ENCODE data around the gene CST5.
"Not testable (repeated sequence)": the region's sequence is repeated elsewhere in the genome, so short reads cannot be mapped to it uniquely, and the experiment has no call there.

CST5 gene

DNA sequence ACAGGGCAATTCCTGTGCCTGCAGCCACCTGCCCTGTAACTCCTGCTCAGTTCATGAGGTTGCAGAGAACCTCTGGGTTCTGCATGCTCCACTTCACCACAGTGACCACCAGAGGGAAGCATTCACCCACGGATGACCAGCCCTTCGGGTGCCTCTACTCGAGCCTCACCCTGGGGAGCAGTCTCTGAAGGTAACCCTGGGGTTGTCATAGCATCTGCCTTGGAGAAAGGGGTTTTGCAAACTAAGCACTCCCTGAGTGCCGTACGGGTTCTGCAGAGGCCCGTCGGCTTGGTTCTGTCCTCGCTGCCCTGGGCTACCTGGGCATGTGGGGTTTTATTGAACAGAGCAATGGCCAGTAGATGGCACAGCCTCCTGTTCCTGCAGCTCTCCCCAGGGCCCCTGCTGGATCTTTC is 10.2 kb upstream of the CST5 start:
- DNase-seq (ENCODE audit: low read depth) = peak; percentile 12

DNA sequence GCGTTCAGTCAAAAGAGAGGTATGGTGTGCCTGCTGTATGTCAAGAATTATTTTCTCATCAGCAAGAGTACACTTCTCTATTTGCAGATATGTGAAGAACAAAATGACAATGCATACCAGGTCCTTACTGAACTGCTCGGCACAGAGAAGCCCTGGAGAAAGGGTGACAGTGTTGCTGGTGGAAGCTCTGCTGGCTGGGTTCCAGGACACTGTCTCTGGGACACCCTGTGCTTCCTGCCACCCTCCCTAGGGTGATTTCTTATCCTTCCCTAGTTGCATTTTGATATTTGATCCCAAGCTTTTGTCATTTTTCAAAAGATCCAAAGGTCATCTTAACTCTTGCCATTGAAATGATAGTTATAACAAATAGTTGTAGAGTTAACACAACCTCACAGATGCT is 8.3 kb upstream of the CST5 start:
- DNase-seq (ENCODE audit: low read depth) = no peak

DNA sequence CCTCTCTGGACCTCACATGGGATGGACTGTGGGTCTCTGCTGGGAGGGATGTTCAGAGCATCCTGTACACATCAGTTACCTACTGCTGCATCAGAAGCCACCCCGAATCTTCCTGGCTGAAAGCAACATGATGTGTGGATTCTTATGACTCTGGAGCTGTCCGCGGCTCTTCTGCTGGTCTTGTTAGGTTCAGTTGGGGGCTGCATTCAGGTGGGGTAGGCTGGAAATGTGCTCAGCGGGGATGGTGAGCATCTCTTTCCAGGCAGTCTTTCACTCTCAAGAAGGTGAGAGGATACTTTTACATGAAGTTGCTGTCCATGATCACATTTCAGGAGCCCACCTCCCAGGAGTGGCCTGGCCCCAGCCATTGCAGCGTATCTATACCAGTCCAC is 5.2 kb upstream of the CST5 start:
- no peak for DNase-seq (ENCODE audit: low read depth)

DNA sequence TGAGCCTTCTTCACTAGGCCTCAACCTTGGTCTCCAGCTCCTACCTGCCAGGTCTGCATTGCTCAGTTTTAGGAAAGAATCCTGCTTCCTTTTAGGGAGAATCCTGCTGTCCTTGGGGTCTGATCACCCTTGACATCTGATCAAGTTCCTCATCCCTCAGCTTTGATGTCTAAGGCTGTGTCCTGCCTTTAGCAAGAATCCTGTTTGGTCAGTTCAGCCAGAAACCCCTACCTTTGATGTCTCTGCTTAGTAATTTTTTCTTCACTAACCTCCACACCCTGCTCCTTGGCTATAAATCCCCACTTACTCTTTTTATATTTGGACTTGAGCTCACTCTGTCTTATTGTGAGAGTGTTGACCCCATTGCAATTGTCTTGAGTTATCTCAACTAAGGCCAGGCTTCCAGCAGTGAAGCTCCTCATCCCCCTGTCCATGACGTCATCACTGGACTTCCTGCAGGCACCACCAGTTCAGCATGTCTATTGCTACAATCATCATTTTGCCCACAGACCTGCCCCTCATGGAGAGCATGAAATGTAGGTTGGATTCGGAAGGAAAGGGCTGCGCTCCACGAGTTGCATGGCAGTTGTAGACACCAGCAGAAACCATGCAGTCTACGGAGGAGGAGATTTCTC is 4.7 kb upstream of the CST5 start:
- DNase-seq (ENCODE audit: low read depth) = no peak

DNA sequence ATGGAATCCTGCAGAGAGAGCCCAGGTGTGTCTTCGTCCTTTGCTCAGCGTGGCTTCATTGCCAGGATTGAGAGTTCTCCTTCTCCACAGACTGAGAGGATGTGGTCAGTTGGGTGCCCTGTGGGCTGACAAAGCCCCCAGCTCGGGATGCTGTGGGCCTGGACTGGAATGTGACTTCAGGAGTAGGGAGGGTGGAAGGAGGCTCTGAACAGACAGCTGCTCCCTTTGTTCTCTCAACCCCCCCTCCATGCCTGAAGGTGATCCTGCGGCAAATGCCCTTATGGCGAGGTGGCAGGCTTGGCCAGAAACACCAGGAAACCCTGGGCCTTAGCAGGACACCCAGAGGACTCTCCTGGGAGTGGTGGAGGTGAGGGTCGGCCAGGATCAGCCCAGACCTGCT is 1.8 kb upstream of the CST5 start:
- DNase-seq (ENCODE audit: low read depth) = no peak

DNA sequence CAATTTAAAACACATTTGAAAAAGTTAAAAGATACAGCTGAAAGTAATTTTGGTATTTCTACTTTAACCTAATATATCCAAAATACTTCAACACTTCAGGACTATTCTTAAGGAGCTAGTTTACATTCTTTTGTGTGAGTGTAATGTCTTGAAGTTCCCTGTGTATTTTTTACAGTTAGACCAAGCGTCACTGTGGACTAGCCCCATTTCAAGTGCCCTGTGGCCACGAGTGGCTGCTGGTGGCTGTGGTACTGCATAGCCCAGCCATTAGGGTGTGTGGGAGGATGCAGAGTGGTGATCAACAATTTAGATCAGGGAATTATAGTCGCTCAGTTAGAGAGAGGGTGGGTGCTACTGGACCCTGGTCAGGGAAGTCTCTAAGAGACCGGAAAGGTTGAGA is 869 bp upstream of the CST5 start:
- DNase-seq (ENCODE audit: low read depth) = no peak

DNA sequence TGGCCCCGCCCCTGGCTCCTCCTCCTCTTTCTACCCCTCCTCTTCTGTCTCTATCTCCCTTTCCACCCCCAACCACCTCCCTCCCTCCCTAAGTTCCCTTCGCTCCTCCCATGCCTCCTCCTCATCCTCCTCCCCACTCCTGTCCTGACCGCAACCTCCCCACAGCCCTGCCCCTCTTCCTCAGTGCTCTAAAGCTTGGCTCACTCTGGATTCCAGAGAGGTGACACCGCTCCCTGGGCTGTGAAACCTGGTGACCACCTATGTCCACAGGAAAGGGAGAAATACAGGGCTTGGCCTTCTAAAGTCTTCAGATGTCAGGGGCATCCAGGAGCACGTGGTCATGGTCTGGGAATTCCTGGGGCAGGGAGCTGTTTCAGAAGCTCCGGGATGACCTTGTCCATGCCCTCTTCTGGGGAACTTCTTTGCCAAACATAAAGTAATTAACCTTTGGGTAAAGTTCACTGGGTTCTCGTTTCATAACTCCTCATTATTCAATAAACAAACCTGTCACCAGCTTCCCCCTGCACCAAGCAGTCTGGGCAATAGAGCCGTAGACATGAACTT is 345 bp upstream of the CST5 start:
- DNase-seq (ENCODE audit: low read depth) = no peak

DNA sequence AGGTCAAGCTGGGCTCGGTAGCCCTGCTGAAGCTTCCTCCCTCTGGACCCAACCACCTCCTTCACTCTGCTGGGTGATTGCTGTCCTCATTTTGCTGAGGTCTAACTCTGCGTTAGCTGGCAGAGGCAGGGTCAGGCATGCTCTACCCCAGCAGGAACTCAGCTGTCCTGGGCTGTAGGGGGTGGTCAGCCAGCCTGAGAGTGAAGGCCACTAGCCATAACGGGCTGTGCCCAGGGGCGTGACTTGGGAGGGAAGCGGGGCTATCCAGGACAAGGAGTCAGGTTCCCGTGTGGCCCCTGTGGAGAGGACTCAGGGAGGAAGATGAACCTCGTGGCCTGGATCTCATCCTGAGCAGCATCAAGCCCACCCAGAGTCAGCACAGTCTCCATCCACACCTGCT is 761 bp downstream of the CST5 start:
- no peak for DNase-seq (ENCODE audit: low read depth)

DNA sequence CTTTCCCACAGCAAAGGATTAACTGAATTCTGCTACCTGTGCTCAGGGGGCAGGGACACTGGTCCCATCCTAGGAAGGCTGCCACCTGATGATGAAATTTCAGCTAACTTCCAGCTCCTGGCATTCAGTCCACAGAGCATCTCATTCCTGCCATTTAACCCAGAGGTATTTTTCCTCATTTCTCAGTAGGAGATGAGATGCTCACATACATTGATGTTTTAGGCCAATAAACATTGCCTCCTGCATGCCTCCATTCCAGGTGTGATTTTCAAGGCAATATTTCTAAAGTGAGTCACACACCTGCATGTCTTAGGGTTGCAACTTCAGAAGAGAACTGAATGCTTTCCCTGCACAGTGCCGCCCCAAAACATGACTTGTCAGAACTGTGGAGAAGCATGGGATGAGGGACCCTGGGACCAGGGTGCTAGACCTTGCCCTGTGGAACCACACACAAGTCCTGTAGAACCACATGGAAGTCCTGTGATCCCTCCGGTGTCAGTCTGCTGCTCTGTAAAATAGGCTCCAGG is 1.5 kb downstream of the CST5 start:
- DNase-seq (ENCODE audit: low read depth) = not testable (repeated sequence)

DNA sequence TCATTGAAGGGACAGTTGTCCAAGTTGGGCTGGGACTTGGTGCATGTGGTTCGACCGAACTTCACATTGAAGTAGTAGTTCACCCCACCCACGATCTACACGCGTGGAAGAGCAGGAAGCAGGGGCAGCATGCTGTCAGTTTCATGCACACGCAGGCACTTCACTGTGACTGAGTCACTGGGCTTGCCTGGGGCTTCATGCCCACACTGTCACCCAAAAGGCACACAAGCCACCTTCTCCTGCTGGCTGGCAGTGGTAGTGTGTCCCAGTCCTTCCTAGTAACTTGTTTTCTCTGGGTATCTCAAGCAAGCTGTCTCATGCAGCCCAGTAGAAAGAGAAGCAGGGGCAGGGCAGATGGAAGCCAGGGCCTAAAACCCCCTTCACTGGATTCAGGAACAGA is 2.0 kb downstream of the CST5 start:
- DNase-seq (ENCODE audit: low read depth) = no peak

DNA sequence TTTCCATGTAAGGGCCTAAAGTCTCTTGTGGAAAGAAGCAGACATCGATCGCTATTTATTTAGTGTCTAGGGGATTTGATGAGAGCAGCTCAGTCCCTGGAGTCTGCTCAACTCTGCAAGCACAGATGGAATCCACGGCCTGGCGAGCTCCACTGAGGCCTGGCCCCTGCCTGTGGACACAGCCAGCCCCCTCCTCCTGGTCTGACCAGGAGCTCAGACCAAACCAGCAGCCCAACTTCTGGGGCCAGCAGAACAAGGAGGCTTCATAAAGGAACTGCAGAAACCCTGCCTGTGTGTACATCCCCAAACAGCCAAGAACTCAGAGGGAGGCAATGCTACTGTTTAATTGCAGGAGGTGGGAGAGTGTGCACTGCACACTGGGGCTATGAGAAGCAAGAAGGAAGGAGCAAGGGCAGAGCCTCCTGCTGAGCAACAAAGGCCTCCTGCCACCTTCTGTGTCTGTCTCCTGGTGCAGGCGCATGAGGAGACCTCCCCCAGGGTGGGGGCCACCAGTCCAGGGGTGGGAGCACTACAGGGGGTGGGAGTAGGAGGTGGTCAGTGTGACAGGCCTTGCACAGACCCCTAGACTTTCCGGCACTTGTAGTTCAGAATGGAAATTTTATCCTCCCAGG is 3.8 kb downstream of the CST5 start:
- no peak for DNase-seq (ENCODE audit: low read depth)

DNA sequence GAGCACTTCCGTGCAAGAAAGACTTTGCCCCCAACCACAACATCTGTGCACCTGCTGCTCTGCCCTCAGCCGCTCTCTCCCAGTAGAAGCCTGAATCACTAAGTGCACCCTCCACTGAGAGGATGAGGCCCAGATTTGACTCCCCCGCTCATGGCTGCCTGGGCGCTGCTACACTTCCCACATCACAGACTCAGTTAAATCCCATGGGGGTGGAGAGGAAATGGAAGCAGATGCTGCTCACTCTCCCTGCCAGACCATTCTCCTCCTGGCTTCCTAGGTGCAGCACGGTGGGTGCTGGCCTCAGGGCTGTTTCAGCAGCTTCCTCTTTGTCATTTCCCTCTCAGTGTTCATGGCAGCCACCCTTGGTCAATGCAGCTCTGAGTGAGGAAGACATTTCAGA is 4.8 kb downstream of the CST5 start:
- DNase-seq (ENCODE audit: low read depth) = no peak

DNA sequence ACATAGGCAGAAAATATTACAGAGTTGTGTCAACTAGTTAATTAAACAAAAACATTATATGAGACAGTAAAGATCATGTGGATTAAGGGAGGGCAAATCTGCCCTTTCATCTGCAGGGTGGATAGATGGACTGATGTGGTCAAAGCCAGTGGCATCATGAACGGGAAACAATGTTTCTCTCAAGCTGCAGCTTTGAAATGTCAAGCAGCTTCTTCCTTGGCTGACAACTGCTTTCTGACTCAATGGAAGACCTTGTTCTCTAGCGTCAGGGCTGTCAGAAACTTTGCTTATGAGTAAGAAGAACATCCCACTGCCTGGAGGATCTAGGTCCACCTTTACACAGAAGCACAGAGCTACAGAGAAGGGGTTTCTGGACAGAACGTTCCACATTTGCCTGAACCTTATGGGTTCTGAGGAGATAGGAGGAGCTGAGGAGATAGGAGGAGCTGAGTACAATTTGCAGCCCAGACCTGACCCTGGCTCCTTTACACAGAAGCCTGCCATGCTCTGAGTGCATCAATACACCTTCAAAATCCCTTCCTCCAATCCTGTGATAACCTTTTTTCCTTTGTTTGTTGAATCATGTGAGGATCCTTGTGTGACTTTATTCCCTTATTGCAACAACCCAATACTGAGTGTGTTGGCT is 6.1 kb downstream of the CST5 start:
- DNase-seq (ENCODE audit: low read depth) = no peak

DNA sequence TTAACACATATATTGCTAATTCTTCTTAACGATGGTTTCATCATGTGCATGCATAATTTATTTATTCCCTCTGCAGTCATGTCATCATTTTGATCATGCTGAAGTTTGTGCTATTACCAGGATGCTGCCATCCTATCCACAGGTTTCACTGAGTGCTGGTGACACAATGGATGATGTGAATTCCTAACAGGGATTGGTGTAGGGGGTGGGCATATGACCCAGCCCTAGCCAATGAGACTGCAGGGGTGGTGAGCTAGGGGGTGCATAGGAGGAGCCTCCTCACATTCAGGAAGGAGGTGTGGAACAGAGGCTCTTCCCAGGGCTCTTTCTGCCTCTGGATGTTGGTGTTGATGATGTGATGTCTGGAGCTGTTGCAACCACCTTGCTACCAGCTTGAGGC is 7.5 kb downstream of the CST5 start:
- no peak for DNase-seq (ENCODE audit: low read depth)

DNA sequence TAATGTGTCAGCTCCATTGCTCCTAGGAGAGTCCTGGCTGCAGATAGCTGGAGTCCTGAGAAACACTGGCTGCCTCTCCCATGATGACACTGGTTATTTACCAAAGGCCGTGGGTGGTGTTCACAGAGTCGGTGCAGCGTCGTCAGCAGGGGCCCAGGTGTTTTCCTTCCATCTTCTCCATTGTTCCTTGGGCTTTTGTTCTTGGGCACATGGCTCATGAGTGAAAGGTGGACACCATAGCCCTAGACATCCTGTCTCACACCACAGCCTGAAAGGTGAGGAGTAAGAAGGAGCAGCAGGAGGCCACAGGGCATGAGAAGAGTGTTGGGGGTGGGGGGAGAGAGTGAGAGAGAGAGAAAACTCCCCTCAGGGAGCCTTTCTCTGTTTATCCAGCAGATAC is 9.1 kb downstream of the CST5 start:
- no peak for DNase-seq (ENCODE audit: low read depth)

DNA sequence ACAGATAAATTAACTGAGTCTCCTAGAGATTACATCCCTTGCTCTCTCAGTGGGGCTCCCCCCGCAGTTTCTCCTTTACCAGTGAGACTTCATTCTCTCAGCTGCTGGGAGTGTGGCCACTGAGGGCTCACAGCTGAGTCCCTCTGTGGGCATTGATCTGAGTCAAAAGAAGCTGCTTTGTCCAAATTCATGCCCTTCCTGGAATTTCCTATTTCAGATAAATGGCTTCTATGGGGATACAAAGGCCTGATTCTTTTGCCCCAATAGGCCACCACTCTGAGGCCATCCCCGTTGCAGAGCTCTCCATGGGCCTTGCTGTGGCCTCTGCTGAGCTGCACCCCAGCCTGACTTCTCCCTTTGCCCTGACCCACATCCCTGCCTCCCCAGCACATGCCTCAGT is 10.0 kb downstream of the CST5 start:
- DNase-seq (ENCODE audit: low read depth) = no peak

DNA sequence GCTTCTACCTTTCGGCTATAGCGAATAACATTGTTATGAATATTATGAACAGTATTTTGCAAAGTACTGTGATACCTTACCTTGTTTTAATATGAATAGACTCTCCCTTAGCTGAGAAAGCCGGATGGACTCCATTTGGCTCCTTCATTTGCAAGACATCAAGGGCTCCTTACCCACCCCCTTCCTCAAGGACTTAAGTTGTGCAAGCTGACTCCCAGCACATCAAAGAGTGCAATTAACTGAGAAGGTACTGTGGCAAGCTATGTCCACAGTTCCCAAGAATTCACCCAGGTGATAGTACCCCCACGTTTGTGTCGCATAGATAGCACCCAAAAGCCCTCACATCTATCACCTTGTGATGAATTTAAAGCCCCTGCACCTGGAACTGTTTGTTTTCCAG is 11.2 kb downstream of the CST5 start:
- no peak for DNase-seq (ENCODE audit: low read depth)

DNA sequence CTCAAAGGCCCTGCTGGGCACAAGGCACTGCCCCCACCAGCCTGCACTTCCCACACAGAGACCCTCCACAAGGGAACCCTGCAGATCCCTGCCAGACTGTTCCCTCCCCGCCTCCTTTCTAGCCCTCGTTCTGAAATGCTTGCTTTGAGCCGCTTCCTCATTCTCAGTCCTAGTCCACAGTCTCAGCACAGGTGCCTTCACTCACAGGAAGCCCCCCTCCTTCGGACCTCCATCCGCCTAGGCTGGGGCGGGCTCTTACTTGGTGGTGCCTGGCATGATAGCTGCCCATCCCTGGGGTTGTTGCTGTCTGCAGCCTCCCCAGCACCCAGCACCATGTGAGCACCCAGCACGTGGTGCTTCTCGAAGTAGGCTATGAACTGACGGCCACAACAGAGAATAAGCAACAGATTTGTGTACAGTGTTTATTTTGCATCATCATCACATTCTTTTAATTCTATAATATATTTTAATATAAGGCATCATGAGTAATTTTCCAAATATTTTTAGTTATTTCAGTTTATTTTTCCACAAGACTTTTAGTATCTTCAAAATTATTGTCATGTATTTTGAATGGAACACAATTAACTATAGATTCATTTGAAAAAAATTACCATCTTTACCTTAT is 12.3 kb downstream of the CST5 start:
- DNase-seq (ENCODE audit: low read depth) = no peak

DNA sequence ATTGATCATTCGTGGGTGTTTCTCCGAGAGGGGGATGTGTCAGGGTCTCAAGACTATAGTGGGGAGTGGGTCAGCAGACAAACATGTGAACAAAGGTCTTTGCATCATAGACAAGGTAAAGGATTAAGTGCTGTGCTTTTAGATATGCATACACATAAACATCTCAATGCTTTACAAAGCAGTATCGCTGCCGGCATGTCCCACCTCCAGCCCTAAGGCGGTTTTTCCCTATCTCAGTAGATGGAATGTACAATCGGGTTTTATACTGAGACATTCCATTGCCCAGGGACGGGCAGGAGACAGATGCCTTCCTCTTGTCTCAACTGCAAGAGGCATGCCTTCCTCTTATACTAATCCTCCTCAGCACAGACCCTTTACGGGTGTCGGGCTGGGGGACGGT is 18.8 kb downstream of the CST5 start:
- DNase-seq (ENCODE audit: low read depth) = not testable (repeated sequence)

DNA sequence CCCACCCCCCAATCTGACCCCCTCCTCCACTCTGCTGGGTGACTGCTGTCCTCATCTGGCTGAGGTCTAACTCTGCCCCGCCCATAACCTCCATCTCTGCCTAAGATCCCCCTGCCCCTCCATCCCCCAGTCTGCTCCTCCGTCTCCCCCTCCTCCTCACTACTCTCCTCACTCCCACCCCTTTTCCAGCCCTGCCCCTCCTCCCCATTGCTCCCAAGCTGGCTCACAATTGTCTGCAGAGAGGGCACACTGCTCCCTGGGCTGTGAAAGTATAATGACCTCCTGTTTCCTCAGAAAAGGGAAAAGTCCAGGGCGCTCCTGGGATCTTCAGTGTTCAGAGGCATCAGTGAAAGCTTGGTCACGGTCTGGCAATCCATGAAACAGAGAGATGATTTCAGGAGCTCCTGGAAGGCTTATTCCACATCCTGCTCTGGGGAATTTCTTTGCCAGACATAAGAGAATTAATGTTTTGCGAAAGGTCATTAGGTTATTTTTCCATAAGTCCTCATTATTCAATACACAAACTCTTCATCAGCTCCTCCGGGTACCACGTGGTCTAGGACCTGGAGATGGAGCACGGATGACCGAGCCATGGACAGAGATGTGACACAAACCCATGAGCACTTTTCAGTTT is 21.5 kb downstream of the CST5 start:
- DNase-seq (ENCODE audit: low read depth) = no peak

DNA sequence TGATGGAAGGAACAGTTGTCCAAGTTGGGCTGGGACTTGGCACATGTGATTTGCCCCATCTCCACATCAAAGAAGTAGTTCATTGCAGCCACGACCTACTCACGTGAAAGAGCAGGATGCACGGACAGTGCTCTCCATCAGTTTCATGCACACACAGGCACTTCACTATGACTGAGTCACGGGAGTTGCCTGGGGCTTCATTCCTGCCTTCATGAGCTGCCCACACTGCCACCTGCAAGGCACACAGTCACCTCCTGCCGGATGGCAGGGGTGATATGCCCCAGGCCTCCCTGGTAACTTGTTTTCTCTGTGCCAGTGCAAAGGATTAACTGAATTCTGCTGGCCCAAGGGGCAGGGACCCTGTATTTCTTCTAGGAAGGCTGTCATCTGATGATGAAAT is 22.8 kb downstream of the CST5 start:
- DNase-seq (ENCODE audit: low read depth) = no peak

DNA sequence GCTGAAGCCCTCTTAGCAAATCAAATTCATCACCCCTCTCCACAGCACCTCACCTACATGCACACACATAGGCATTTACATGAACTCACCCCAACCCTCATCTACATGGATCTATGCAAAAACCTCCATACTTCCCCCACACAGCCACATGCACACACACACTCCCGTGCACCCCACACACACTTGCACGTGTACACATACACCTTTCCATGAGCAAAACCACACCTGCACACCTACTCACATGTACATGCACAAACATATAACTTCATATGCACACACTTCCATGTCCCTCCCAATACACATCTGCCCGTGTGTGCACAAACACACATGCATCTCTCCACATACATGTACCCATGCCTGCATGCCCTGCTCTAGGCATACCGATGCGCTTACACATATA is 23.3 kb downstream of the CST5 start:
- no peak for DNase-seq (ENCODE audit: low read depth)

All from T-helper 22 cell (primary cell).